Immature natural killer cell (primary cell): Measurements from ENCODE around the gene GCA. TPM values are rescaled to one million over a fixed set of nuclear protein-coding genes. Genes with fewer than 3 reads are reported as not detected.
A peak's percentile ranks its signal among the peaks of the same experiment; 100 is the strongest.

Experiments
- DNase-seq, 3 donors: peaks; one replicate each; pipeline ENCODE4 v3.0.0; 2022; ENCODE audit warnings: mixed read lengths in 1 of 3
- H3K27ac Mint-ChIP-seq, 6 donors: one replicate each; pipeline ENCODE4 v1.8.0; 2020; ENCODE audit warnings: mixed read lengths in 6 of 6, mild to moderate bottlenecking in 5 of 6, inconsistent platforms in 4 of 6, moderate library complexity in 3 of 6
- H3K27me3 Mint-ChIP-seq, 3 donors: one replicate each; pipeline ENCODE4 v1.8.0; 2020 to 2021; ENCODE audit warnings: low read depth in 3 of 3, mild to moderate bottlenecking in 3 of 3, mixed read lengths in 3 of 3, moderate library complexity in 3 of 3, inconsistent platforms in 1 of 3
- H3K36me3 Mint-ChIP-seq, 3 donors: one replicate each; pipeline ENCODE4 v1.8.0; 2020; ENCODE audit warnings: mixed read lengths in 3 of 3, inconsistent platforms in 2 of 3, mild to moderate bottlenecking in 2 of 3
- H3K4me1 Mint-ChIP-seq, 2 donors: one replicate each; pipeline ENCODE4 v1.8.0; 2020; ENCODE audit warnings: inconsistent platforms in 2 of 2, mild to moderate bottlenecking in 2 of 2, mixed read lengths in 2 of 2, moderate library complexity in 1 of 2
- H3K4me3 Mint-ChIP-seq, 5 donors: one replicate each; pipeline ENCODE4 v1.8.0; 2020; ENCODE audit warnings: mild to moderate bottlenecking in 5 of 5, mixed read lengths in 5 of 5, inconsistent platforms in 3 of 5, moderate library complexity in 3 of 5
- H3K9me3 Mint-ChIP-seq, 6 donors: one replicate each; pipeline ENCODE4 v1.8.0; 2020; ENCODE audit warnings: mild to moderate bottlenecking in 6 of 6, mixed read lengths in 6 of 6, inconsistent platforms in 4 of 6, moderate library complexity in 3 of 6
- polyA plus RNA-seq, 3 donors: library from polyadenylated mRNA; unstranded; fragments of 300-500 nt; fragmentation: Illumina TruSeq; gene quantifications; one replicate each; pipeline ENCODE4 v1.2.3, GENCODE V29; 2021

GCA gene
- polyA plus RNA-seq, 3 donors from 2014 or later = 6.1 to 12.6 (median 9.4) TPM

DNA sequence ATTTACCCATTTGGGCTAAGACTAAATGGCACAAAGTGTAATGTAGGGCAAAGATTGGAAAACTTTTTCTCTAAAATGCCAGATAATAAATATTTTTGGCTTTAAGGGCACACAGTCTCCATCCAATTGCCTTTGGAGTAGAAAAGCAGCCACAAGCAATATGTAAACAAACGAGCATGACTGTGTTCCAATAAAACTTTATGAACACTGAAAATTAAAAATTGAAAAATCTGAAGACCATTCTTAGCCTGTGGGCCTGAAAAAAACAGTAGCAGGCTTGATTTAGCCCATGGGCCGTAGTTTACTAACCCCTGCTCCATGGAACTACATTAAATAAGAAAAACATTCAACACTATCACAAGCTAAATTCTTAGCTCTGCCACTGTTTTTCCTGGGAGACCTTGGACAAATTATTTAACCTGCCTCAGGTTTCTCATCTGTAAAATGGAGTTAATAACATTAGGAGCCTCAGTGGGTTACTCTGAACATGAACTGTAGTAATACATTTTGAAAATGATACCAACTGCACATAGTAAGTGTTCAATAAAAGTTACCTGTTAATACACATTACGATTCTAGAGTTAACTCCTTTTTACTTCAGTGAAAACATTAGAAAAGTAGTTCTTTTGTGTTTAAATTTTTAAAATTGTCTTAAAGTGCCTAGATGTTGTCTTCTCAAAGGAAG lies 26.7 kb upstream of the GCA start:
- no peak for DNase-seq

DNA sequence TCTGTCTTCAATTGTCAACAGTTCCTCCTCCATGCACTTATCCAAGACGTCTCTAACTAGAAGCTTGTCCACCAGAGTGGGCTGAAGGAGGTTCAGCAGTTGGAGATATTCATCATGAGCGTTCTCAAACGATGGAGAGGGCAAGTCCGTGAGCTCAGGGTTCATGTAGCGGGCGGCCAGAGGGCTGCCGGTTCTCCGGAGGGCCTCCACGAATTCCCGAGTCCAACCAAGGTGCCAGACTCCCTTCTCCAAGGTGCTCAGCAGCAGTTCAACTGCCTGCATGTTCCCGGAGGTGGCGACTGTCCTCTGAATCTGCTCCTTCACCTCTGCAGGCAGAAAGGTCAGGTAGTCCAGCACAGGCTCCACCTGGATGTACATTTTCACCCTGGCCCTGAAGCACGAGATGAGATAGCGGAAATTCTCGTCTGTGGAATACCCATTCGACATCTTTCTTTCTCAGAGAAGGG lies 26.0 kb upstream of the GCA start:
- Mint-ChIP-seq H3K27ac (peak overlapping the region; percentile 92 to 99 (median 98)), H3K36me3 (peaks cover 0 to 4% (median 0%) of the 10 kb centered on the region in 3 donors), H3K4me1 (peaks cover 53 to 74% of the 10 kb centered on the region in 2 donors), H3K4me3 (peak overlapping the region; percentile 92 to 99 (median 95)), H3K27me3 (peaks cover 0 to 4% (median 0%) of the 10 kb centered on the region in 3 donors), H3K9me3 (no peaks in the 10 kb centered on the region)
- DNase-seq = peak in 1 of 3 donors; percentile 36

More for the DNA sequence above, 26.7 kb upstream of the GCA start:
- Mint-ChIP-seq H3K27me3 (peaks cover 0 to 4% (median 0%) of the 10 kb centered on the region in 3 donors), H3K27ac (peak overlapping the region; percentile 92 to 99 (median 98)), H3K4me1 (peaks cover 53 to 76% of the 10 kb centered on the region in 2 donors), H3K36me3 (peaks cover 0 to 4% (median 0%) of the 10 kb centered on the region in 3 donors), H3K9me3 (no peaks in the 10 kb centered on the region), H3K4me3 (peak overlapping the region; percentile 92 to 99 (median 95))

DNA sequence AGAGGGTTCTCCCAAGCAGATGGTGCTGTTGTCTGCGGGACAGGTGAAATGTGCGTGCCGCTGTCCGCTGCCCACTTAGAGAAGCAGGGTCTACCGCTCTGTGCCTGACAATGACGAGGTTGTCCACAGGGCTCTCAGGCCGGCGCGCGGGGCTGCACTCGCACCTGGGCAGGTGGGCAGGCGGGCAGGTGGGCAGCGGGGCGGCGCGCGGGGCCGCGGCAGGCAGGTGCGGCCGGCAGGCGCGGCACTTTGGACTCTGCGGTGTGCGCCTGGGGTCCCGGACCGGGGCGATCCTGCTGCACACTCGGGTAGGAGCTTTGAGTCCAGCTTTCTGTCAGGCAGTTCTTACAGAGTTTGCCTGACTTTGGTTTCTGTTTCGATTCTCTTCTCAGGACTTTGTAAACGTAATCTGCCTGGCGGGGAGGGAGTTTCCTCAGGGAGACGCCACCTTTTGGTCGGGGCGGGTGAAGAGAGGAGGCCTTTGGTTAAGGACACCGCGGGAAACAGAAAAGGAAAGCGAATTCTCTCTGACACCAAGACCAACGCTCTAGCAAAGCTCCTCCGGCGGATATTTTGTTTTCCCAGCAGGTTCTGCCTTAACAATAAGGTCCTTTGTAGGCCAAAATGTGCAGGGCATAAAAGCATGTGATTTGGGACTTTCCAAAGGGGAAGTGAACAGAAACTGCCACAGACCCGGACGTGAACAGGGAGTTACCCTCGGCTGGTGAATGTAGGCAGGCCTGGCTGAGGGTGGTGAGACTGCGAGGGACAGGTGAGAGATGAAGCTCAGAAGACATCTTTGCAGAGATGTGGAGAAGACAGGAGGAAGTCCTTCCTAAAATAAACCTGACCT lies 25.4 kb upstream of the GCA start, which contains the start of gene IFIH1:
IFIH1 (minus strand) TSS at position 357 of the 853 bp plus-strand sequence. CDS start 377 bp downstream, outside the sequence.
- Mint-ChIP-seq H3K9me3 (no peaks in the 10 kb centered on the region), H3K4me1 (peaks cover 52 to 73% of the 10 kb centered on the region in 2 donors)

DNA sequence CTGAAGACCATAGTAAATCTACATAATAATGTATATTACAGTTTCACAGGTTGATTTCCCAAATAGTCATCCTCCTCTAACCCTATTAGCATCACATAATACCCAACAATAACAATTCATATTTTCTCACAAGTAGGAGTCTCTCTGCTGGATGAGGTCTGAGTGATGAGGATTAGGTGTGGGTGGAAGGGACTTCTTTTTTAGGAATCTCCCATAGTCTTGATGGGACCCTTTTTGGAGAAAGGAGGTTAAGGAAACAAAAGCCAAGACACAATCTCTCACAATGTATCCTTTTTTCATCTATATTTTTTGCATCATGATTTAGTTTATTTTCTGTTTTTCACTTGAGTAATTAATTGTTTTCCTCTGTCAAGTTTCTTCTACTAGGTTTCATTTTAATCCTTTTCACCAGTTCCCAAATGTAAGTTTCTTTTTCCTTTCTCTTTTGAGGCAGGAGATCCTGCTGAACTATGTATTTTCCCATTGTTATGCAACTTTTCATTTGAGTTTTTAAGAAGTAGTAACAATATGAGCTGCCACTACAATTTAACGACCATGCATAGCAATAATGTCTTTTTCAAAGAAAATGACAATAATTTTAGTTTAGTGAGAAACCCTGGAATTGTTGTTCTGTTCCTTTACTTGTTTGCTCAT lies 22.9 kb upstream of the GCA start:
- H3K4me3 Mint-ChIP-seq = no peak overlapping the region
- H3K27ac Mint-ChIP-seq = peak overlapping the region in 1 of 6 donors; percentile 99
- DNase-seq = no peak
- peaks cover 37 to 54% of the 10 kb centered on the region in 2 donors for H3K4me1 Mint-ChIP-seq
- H3K36me3 Mint-ChIP-seq = no peaks in the 10 kb centered on the region
- H3K9me3 Mint-ChIP-seq = no peaks in the 10 kb centered on the region
- H3K27me3 Mint-ChIP-seq = peaks cover 0 to 6% (median 3%) of the 10 kb centered on the region in 3 donors

More for the DNA sequence above, 25.4 kb upstream of the GCA start, which contains the start of gene IFIH1:
- H3K36me3 Mint-ChIP-seq = peaks cover 0 to 4% (median 0%) of the 10 kb centered on the region in 3 donors
- H3K4me3 Mint-ChIP-seq = peak within 1 kb of the TSS; percentile 92 to 99 (median 95)
- H3K27me3 Mint-ChIP-seq = peaks cover 0 to 4% (median 0%) of the 10 kb centered on the region in 3 donors
- peak; percentile 79 to 81 (median 81) for DNase-seq
- H3K27ac Mint-ChIP-seq = peak within 1 kb of the TSS; percentile 95 to 99 (median 98)

DNA sequence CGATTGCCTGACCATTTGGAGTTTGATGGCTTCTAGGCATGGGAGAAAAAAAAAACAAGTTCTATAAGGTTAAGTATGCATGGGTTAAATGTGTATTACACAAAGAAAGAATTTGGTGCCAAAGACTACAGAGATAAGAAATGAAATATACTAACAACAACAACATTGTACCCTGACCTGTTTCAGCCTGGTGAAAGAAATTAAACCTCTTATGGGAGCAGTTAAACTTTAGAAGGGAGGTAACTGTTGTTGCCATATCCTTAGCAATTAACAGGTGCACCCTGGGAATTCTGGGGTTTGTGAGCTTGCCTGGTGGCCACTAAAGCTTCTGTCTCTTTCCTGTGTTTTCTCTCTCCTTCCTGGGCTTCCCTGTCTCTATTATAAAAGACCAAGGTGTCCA lies 19.0 kb upstream of the GCA start:
- Mint-ChIP-seq H3K27me3 (peaks cover 2 to 3% (median 3%) of the 10 kb centered on the region in 3 donors), H3K27ac (no peak overlapping the region), H3K9me3 (no peaks in the 10 kb centered on the region), H3K4me3 (no peak overlapping the region), H3K36me3 (no peaks in the 10 kb centered on the region), H3K4me1 (peaks cover 8 to 23% of the 10 kb centered on the region in 2 donors)
- no peak for DNase-seq

DNA sequence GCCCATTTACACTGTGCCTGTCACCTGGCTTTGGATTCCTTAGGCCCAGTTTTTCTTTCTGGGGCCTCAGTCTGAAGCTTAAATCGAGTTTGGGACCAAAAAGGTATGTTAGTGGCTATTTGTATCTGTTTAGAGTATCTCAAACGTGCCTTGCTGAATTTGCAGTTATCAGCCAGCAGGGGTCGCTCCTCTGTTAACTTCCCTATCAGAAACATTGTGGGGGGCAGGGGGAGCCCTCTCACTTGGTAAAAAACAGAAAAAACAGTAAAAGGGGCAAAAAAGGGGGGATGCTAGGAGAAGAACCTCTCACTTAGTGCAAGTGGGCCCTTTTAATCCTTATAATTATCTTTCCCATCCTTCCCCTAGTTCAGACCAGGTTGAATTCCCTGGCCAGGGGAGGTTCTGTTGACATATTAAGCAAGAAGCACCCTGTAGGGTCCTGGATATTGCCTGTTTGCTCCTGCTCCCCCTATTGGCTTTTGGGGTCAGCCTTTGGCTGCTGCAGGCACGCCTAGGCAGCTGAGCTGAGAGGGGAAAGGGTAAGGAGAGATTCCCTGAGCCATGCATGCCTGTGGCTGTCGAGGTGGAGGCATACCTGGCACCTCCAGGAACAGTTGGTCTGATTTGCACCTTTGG lies 16.7 kb upstream of the GCA start:
- peaks cover 2 to 3% (median 3%) of the 10 kb centered on the region in 3 donors for H3K27me3 Mint-ChIP-seq
- DNase-seq = no peak
- H3K9me3 Mint-ChIP-seq = no peaks in the 10 kb centered on the region
- H3K27ac Mint-ChIP-seq = no peak overlapping the region
- H3K36me3 Mint-ChIP-seq = no peaks in the 10 kb centered on the region
- H3K4me1 Mint-ChIP-seq = peaks cover 6 to 8% of the 10 kb centered on the region in 2 donors
- peak overlapping the region in 3 of 5 donors; percentile 12 to 50 (median 27) for H3K4me3 Mint-ChIP-seq

DNA sequence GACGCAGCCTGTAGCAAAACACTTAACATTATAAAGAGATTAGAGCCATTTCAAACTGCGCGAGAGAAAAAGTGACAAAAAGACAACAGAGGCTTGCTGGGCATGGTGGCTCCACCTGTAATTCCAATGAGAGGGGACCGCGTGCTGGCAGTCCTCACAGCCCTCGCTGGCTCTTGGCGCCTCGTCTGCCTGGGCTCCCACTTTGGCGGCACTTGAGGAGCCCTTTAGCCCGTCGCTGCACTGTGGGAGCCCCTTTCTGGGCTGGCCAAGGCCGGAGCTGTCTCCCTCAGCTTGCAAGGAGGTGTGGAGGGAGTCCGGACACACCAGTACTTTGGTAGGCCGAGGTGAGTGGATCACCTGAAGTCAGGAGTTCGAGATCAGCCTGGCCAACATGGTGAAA lies 16.1 kb upstream of the GCA start:
- peak overlapping the region in 3 of 5 donors; percentile 12 to 64 (median 50) for H3K4me3 Mint-ChIP-seq
- H3K36me3 Mint-ChIP-seq = no peaks in the 10 kb centered on the region
- no peaks in the 10 kb centered on the region for H3K9me3 Mint-ChIP-seq
- H3K27ac Mint-ChIP-seq = peak overlapping the region in 1 of 6 donors; percentile 62
- H3K27me3 Mint-ChIP-seq = peaks cover 2 to 3% (median 3%) of the 10 kb centered on the region in 3 donors
- no peak for DNase-seq
- H3K4me1 Mint-ChIP-seq = peaks cover 6 to 8% of the 10 kb centered on the region in 2 donors

DNA sequence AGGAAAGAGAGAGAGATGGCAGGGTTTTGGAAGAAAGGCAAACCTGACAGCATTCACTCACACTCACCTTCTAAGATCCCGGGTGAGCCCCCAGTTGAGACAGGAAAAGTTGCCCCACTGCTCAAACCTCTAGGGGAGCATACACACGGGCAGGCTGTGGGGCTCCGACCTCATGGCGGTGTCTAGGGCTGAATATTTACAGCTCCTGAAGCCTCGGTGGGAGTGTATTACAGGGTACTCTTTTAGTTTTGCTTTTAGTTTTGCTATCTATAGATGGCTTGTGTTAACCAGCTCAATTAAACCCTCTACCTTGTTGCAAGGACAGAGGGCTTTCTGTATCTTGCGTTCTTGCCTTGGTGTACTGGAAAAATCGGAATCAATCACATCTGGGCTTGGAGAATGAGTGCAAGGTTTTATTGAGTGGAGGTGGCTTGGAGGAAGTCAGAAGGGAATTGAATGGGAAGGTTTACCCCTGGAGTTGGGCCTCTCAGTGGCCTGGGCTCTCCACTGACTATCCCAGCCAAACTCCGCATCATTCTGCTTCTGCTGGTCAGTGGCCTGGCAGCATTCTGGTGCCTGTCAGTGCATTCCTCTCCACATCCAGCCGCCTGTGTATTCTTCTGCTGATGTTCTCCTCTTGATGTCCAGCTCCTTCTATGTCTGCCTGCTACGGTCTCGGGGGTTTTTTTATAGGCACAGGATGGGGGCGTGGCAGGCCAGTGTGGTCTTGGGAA lies 15.3 kb upstream of the GCA start:
- peaks cover 2 to 3% (median 3%) of the 10 kb centered on the region in 3 donors for H3K27me3 Mint-ChIP-seq
- H3K27ac Mint-ChIP-seq = peak overlapping the region in 5 of 6 donors; percentile 60 to 81 (median 74)
- H3K4me1 Mint-ChIP-seq = peaks cover 6 to 8% of the 10 kb centered on the region in 2 donors
- H3K4me3 Mint-ChIP-seq = peak overlapping the region; percentile 5 to 71 (median 63)
- H3K36me3 Mint-ChIP-seq = no peaks in the 10 kb centered on the region
- H3K9me3 Mint-ChIP-seq = no peaks in the 10 kb centered on the region
- peak in 1 of 3 donors; percentile 24 for DNase-seq

DNA sequence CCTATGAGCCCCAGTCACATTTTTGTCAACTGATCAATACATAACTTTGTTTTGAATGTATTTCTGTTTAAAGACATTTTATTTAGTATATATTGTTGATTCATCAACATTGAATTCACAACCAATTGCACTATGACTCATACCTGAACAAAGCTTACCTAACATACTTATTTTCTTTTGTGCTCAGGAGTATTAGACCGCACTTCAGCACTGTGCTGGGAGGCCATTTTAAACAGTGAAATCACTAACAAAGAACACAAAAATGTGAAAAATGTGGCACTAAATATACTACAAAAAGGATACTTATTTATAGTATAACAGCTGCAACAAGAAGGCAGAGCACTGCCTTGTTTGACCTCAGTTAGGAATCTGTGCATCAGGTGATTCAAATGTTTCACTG lies 13.1 kb upstream of the GCA start:
- H3K4me1 Mint-ChIP-seq = peaks cover 6 to 8% of the 10 kb centered on the region in 2 donors
- H3K9me3 Mint-ChIP-seq = no peaks in the 10 kb centered on the region
- DNase-seq = no peak
- no peaks in the 10 kb centered on the region for H3K36me3 Mint-ChIP-seq
- no peak overlapping the region for H3K27ac Mint-ChIP-seq
- H3K4me3 Mint-ChIP-seq = no peak overlapping the region
- peaks cover 0 to 3% (median 3%) of the 10 kb centered on the region in 3 donors for H3K27me3 Mint-ChIP-seq

DNA sequence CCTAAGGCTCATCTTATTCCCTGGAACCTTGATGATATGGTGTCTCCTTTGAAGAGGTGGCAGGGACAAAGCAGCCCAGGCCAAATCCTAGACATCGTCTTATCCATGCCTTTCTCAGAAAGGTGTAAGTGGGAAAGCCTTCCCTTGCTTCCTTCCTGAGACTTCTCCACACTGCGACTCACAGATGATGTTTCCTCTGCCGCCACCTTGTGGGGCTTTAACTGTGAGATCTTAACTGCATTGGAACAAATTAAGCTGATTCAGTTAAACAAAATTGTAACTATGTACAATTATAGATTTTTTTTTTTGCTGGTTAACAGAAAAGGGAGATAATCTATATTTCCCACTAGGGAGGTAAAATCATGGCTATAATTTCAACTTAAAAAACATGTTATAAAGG lies 10.0 kb upstream of the GCA start:
- H3K27me3 Mint-ChIP-seq = peaks cover 0 to 3% (median 3%) of the 10 kb centered on the region in 3 donors
- H3K27ac Mint-ChIP-seq = no peak overlapping the region
- no peaks in the 10 kb centered on the region for H3K9me3 Mint-ChIP-seq
- no peaks in the 10 kb centered on the region for H3K36me3 Mint-ChIP-seq
- no peak for DNase-seq
- H3K4me1 Mint-ChIP-seq = peaks cover under 1 to 1% of the 10 kb centered on the region in 2 donors
- H3K4me3 Mint-ChIP-seq = no peak overlapping the region

DNA sequence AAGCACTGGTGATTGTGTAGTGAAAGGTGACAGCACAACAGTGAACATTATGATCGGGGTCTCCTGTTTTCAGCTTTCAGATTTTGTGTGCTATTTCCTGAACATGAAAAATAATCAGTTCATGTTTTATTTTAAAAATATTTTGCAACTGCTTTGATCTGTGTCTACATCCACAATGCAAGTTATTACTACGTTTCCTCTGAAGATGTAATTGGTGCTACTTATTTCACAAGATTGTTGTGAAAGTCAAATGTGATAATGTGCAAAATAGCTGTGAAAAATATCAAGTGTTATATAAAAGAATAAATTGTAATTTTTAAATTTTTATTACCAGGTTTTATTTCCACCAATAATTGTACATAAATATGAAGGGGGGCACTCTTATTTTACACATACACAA lies 6.1 kb upstream of the GCA start:
- Mint-ChIP-seq H3K4me1 (no peaks in the 10 kb centered on the region), H3K36me3 (no peaks in the 10 kb centered on the region), H3K27me3 (peaks cover 0 to 2% (median 2%) of the 10 kb centered on the region in 3 donors), H3K9me3 (no peaks in the 10 kb centered on the region), H3K4me3 (no peak overlapping the region), H3K27ac (no peak overlapping the region)
- no peak for DNase-seq

DNA sequence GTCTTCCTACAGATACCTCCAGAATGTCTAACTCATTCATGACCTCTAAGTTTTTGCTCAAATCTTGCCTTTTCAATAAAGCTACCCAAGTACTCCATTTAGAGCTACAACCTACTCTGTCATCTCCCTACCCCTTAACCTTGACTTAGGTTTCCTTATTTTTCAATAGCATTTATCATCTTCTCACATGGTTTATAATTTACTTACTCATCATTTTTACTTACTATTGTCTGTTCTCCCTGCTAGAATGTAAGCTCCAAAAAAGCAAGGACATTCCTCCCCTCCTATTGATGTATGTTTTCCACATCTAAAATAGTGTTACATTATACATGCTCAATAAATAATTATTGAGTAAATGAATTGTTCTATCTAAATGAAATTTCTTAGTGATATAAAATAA lies 3.1 kb upstream of the GCA start:
- no peaks in the 10 kb centered on the region for H3K9me3 Mint-ChIP-seq
- no peak overlapping the region for H3K4me3 Mint-ChIP-seq
- no peaks in the 10 kb centered on the region for H3K36me3 Mint-ChIP-seq
- H3K27ac Mint-ChIP-seq = no peak overlapping the region
- no peak for DNase-seq
- peaks cover 11 to 16% of the 10 kb centered on the region in 2 donors for H3K4me1 Mint-ChIP-seq
- peaks cover 5 to 10% (median 9%) of the 10 kb centered on the region in 3 donors for H3K27me3 Mint-ChIP-seq
